Left colon (tissue), 2 donors: ENCODE results near the gene LARGE1. TPM values are rescaled to one million over a fixed set of nuclear protein-coding genes. Genes with fewer than 3 reads are reported as not detected.

Experiments
- ATAC-seq: fragments of 200-7000 bp; cut with Tn5 transposase; one replicate; pipeline ENCODE4 v1.9.1; 2020; ENCODE audit warnings: mild to moderate bottlenecking, moderate library complexity
- DNase-seq, 2 donors: peaks; one replicate each; pipeline ENCODE4 v3.0.0-alpha.2; 2020
- intact Hi-C, 2 donors: fragments of 100-400 bp; cut with DNase I in 1 of 2; cut with micrococcal nuclease in 1 of 2; formaldehyde crosslinking; loops; one replicate each; pipeline versions ENCODE4 v1.11.2 to v1.14.0; 2022; cut with DNase I, micrococcal nuclease
- total RNA-seq, 2 donors: library from RNA; stranded (reverse); fragmentation: NEBNext Ultra II Directional; extraction: Animal tissue kit (Norgen Biotek cat#: 25700); gene quantifications; one replicate each; pipeline ENCODE4 v1.2.1, GENCODE V29; 2021
- donor health status: DM: no; HTN: no; CAD: no.
- donor health status: DM: yes; HTN: yes; CAD: no.

LARGE1 gene
- total RNA-seq, 2 donors from 2014 or later: 51.6 to 69.6 TPM

GRCh38 chr22:33354928-33355327 is 565.3 kb downstream of the LARGE1 start:
- DNase-seq (no peak), ATAC-seq (no peak)
- intact Hi-C loops: no loop called here

GRCh38 chr22:33353502-33353901 is 566.8 kb downstream of the LARGE1 start:
- ATAC-seq: no peak
- DNase-seq: no peak

GRCh38 chr22:33352768-33353167 is 567.5 kb downstream of the LARGE1 start:
- DNase-seq (no peak), ATAC-seq (no peak)
- intact Hi-C loops: no loop called here

More at GRCh38 chr22:33353502-33353901, 566.8 kb downstream of the LARGE1 start:
- intact Hi-C loops: no loop called here

- intact Hi-C loops: no loop called here
- ATAC-seq: no peak
- DNase-seq: no peak
These were observed 569.3 kb downstream of the LARGE1 start for GRCh38 chr22:33350961-33351360.

GRCh38 chr22:33350491-33350890 is 569.8 kb downstream of the LARGE1 start:
- ATAC-seq (no peak), DNase-seq (no peak)
- intact Hi-C loops: no loop called here

- DNase-seq (no peak), ATAC-seq (no peak)
- intact Hi-C loops: no loop called here
These were observed 573.3 kb downstream of the LARGE1 start for GRCh38 chr22:33347002-33347401.

GRCh38 chr22:33341611-33342010 is 578.7 kb downstream of the LARGE1 start:
- intact Hi-C loops: no loop called here
- DNase-seq (no peak), ATAC-seq (no peak)

- peak; percentile 59 for ATAC-seq
- DNase-seq: peak; percentile 48 to 70
- intact Hi-C loops: no loop called here
These were observed 582.8 kb downstream of the LARGE1 start for GRCh38 chr22:33337524-33337923.

- DNase-seq (peak in 1 of 2 donors; percentile 34), ATAC-seq (peak; percentile 44)
- intact Hi-C loops: no loop called here
These were observed 584.5 kb downstream of the LARGE1 start for GRCh38 chr22:33335611-33336279.

- ATAC-seq: peak; percentile 69
- peak; percentile 50 to 60 for DNase-seq
- intact Hi-C loops: no loop called here
These were observed 587.7 kb downstream of the LARGE1 start for GRCh38 chr22:33332538-33332937.

GRCh38 chr22:33331017-33331416 is 589.3 kb downstream of the LARGE1 start:
- ATAC-seq: no peak
- intact Hi-C loops: no loop called here
- no peak for DNase-seq

GRCh38 chr22:33330534-33330933 is 589.7 kb downstream of the LARGE1 start:
- intact Hi-C loops: no loop called here
- DNase-seq: no peak
- ATAC-seq: no peak

GRCh38 chr22:33329398-33329797 is 590.9 kb downstream of the LARGE1 start:
- peak; percentile 87 for ATAC-seq
- intact Hi-C loops: no loop called here
- DNase-seq: peak; percentile 31 to 66

GRCh38 chr22:33328789-33329296 is 591.4 kb downstream of the LARGE1 start:
- ATAC-seq: peak; percentile 29
- DNase-seq: no peak
- intact Hi-C loops: no loop called here

- intact Hi-C loops: no loop called here
- ATAC-seq (no peak), DNase-seq (no peak)
These were observed 592.9 kb downstream of the LARGE1 start for GRCh38 chr22:33327348-33327860.

GRCh38 chr22:33326540-33327295 is 593.6 kb downstream of the LARGE1 start:
- DNase-seq (no peak), ATAC-seq (no peak)
- intact Hi-C loops: no loop called here

GRCh38 chr22:33325232-33326004 is 594.9 kb downstream of the LARGE1 start:
- ATAC-seq (no peak), DNase-seq (no peak)
- intact Hi-C loops: no loop called here

GRCh38 chr22:33324228-33324627 is 596.0 kb downstream of the LARGE1 start:
- intact Hi-C loops: no loop called here

GRCh38 chr22:33321466-33321865 is 598.8 kb downstream of the LARGE1 start:
- intact Hi-C loops: no loop called here
- no peak for DNase-seq
- no peak for ATAC-seq

More at GRCh38 chr22:33324228-33324627, 596.0 kb downstream of the LARGE1 start:
- DNase-seq: no peak
- no peak for ATAC-seq
